Measurements from ENCODE around the gene ACAT1.
"Not testable (repeated sequence)": the region's sequence is repeated elsewhere in the genome, so short reads cannot be mapped to it uniquely, and the experiment has no call there.

Gene ACAT1

GRCh38 chr11:108120936-108121273 is 462 bp upstream of the ACAT1 start:
- CTCF ChIA-PET: interaction anchor here (0.7 to 1.5 kb wide), 2 partner anchors 112 to 535 kb away, joined by 3 to 4 read pairs; no protein-coding TSS in a partner anchor
- H3K4me1 ChIP-seq (ENCODE audit: control insufficient read depth, insufficient read depth, low read length); H3K36me3 ChIP-seq (ENCODE audit: control insufficient read depth in 2 of 2, insufficient read depth in 1 of 2, low read length in 2 of 2); H3K9me3 ChIP-seq (ENCODE audit: control insufficient read depth, insufficient read depth, low read depth, low read length); H3K27ac ChIP-seq (ENCODE audit: extremely low read depth, low read depth, low read length): not testable (repeated sequence)
- H3K4me3 ChIP-seq (ENCODE audit: low read depth, low read length): peak overlapping the region; percentile 86
- POLR2A ChIA-PET: interaction anchor here (0.6 to 0.9 kb wide), 2 partner anchors 8 to 530 kb away, joined by 3 to 4 read pairs; no protein-coding TSS in a partner anchor
- peak; percentile 61; the same call in 1 of the 2 replicates for TF ChIP-seq ZNF362 (tag by site-specific recombination; IDR thresholded peaks at IDR 0.05)

GRCh38 chr11:108122166-108122628 is 830 bp downstream of the ACAT1 start:
- peaks cover 0 to 6% of the 10 kb centered on the region in 2 experiments; a peak in 1 of 3 replicates for H3K36me3 ChIP-seq (ENCODE audit: control insufficient read depth in 2 of 2, insufficient read depth in 1 of 2, low read length in 2 of 2)
- H3K27ac ChIP-seq (ENCODE audit: extremely low read depth, low read depth, low read length): no peak overlapping the region
- H3K4me1 ChIP-seq (ENCODE audit: control insufficient read depth, insufficient read depth, low read length): no peaks in the 10 kb centered on the region
- ChIA-PET POLR2A (no interaction called here), CTCF (interaction anchor here (0.6 kb wide), 2 partner anchors 183 to 381 kb away, joined by 3 read pairs; no protein-coding TSS in a partner anchor)
- H3K9me3 ChIP-seq (ENCODE audit: control insufficient read depth, insufficient read depth, low read depth, low read length): no peaks in the 10 kb centered on the region
- peak overlapping the region; percentile 86 for H3K4me3 ChIP-seq (ENCODE audit: low read depth, low read length)
- 0 out of 2 replicates have a peak, but pooled peaks have one; percentile 24 for TF ChIP-seq WT1 (tag by site-specific recombination; IDR thresholded peaks at IDR 0.05)
- TF ChIP-seq BCL6B (tag by site-specific recombination; IDR thresholded peaks at IDR 0.05): no peak
- no peak for TF ChIP-seq ZNF792 (tag by site-specific recombination; IDR thresholded peaks at IDR 0.05)
- TF ChIP-seq ZIC2 (tag by site-specific recombination; IDR thresholded peaks at IDR 0.05): peak; percentile 53
- TF ChIP-seq FEZF1 (tag by site-specific recombination; IDR thresholded peaks at IDR 0.05): peak; percentile 60; the same call in 1 of the 2 replicates
- TF ChIP-seq ZNF600 (tag by site-specific recombination; IDR thresholded peaks at IDR 0.05): peak; percentile 85
- peak; percentile 36; the same call in 1 of the 2 replicates for TF ChIP-seq TCF7L2 (IDR thresholded peaks at IDR 0.05; ENCODE audit: borderline replicate concordance, low read depth, low read length)
- TF ChIP-seq HOXD13 (CRISPR knock-in tag; IDR thresholded peaks at IDR 0.05; ENCODE audit: borderline replicate concordance): no peak
- no peak for TF ChIP-seq ZNF629 (tag by site-specific recombination; IDR thresholded peaks at IDR 0.05)
- no peak for TF ChIP-seq SCRT2 (tag by site-specific recombination; IDR thresholded peaks at IDR 0.05)
- TF ChIP-seq ZBTB6 (tag by site-specific recombination; IDR thresholded peaks at IDR 0.05): no peak
- TF ChIP-seq ZNF549 (tag by site-specific recombination; IDR thresholded peaks at IDR 0.05): no peak
- peak; percentile 87 for TF ChIP-seq ZBTB48 (tag by site-specific recombination; IDR thresholded peaks at IDR 0.05)
- TF ChIP-seq ZNF404 (tag by site-specific recombination; IDR thresholded peaks at IDR 0.05): no peak
- no peak for TF ChIP-seq ZSCAN18 (tag by site-specific recombination; IDR thresholded peaks at IDR 0.05)
- TF ChIP-seq SCRT1 (tag by site-specific recombination; IDR thresholded peaks at IDR 0.05; ENCODE audit: borderline replicate concordance): no peak
- peak; percentile 28; the same call in 1 of the 2 replicates for TF ChIP-seq KLF7 (tag by site-specific recombination; IDR thresholded peaks at IDR 0.05; ENCODE audit: borderline replicate concordance)
- peak; percentile 84 for TF ChIP-seq KLF17 (tag by site-specific recombination; IDR thresholded peaks at IDR 0.05)
- TF ChIP-seq ZNF843 (tag by site-specific recombination; IDR thresholded peaks at IDR 0.05): no peak
- TF ChIP-seq ZBTB11 (tag by site-specific recombination; conservative IDR thresholded peaks at IDR 0.05; ENCODE audit: low read depth): no peak
- TF ChIP-seq ZNF585B (tag by site-specific recombination; IDR thresholded peaks at IDR 0.05): no peak

Data from HEK293 (cell line).